PFSK-1 (cell line): ENCODE data around the gene EXOC6B.

Experiments used
- FOXP2 ChIP-seq: optimal IDR thresholded peaks from 2 replicates; pipeline ENCODE3; 2011; ENCODE audit warnings: borderline replicate concordance, control low read depth, inconsistent platforms; ENCODE audit not compliant: insufficient read depth; ENCODE audit errors: extremely low read length, extremely low read depth
- POLR2AphosphoS5 ChIP-seq: IDR thresholded peaks from 2 replicates; pipeline ENCODE4 v1.6.1; 2012; ENCODE audit warnings: low read depth, mild to moderate bottlenecking, control low read depth, low read length, moderate library complexity
- SIN3A ChIP-seq: IDR thresholded peaks from 2 replicates; pipeline ENCODE4 v1.6.1; 2012; ENCODE audit warnings: mild to moderate bottlenecking, low read length, moderate library complexity, borderline replicate concordance; ENCODE audit not compliant: insufficient read depth
- TAF1 ChIP-seq: IDR thresholded peaks from 2 replicates; pipeline ENCODE4 v1.6.1; 2012; ENCODE audit warnings: low read length, control low read depth, borderline replicate concordance; ENCODE audit not compliant: insufficient read depth
- TF ChIP-seq, protein P1 (sequence below), 2 experiments: IDR thresholded peaks; 2 replicates each; pipeline versions ENCODE4 v1.6.1 to v1.8.0; 2011 to 2012; ENCODE audit warnings: low read depth in 2 of 2, low read length in 2 of 2, control low read depth in 1 of 2, inconsistent platforms in 1 of 2, mild to moderate bottlenecking in 1 of 2, moderate library complexity in 1 of 2; ENCODE audit not compliant: insufficient read depth in 1 of 2

Gene EXOC6B

DNA sequence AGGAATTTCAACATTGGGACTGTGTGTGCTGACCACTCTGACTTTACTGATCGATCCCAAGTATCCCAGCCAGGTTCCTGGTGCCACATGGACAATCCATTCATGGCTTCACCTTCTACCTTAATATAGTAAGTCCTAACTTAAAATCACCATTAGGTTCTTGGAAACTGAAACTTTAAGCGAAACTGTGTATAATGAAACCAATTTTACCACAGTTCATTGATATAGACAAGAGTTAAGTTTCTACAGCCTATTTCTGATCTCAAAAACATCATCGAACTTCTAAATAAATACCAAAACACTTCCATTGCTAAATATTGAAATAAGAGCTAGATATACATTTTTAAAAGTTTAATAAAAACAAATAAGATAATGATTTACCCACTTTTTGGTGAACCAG, 4.4 kb upstream of the EXOC6B start:
- TF ChIP-seq, protein P1, sequence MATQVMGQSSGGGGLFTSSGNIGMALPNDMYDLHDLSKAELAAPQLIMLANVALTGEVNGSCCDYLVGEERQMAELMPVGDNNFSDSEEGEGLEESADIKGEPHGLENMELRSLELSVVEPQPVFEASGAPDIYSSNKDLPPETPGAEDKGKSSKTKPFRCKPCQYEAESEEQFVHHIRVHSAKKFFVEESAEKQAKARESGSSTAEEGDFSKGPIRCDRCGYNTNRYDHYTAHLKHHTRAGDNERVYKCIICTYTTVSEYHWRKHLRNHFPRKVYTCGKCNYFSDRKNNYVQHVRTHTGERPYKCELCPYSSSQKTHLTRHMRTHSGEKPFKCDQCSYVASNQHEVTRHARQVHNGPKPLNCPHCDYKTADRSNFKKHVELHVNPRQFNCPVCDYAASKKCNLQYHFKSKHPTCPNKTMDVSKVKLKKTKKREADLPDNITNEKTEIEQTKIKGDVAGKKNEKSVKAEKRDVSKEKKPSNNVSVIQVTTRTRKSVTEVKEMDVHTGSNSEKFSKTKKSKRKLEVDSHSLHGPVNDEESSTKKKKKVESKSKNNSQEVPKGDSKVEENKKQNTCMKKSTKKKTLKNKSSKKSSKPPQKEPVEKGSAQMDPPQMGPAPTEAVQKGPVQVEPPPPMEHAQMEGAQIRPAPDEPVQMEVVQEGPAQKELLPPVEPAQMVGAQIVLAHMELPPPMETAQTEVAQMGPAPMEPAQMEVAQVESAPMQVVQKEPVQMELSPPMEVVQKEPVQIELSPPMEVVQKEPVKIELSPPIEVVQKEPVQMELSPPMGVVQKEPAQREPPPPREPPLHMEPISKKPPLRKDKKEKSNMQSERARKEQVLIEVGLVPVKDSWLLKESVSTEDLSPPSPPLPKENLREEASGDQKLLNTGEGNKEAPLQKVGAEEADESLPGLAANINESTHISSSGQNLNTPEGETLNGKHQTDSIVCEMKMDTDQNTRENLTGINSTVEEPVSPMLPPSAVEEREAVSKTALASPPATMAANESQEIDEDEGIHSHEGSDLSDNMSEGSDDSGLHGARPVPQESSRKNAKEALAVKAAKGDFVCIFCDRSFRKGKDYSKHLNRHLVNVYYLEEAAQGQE (IDR thresholded peaks at IDR 0.05; ENCODE audit: insufficient read depth in 1 of 2, low read depth in 2 of 2, low read length in 2 of 2): no peak
- TF ChIP-seq POLR2AphosphoS5 (no peak), FOXP2 (no peak), SIN3A (no peak), TAF1 (no peak)

DNA sequence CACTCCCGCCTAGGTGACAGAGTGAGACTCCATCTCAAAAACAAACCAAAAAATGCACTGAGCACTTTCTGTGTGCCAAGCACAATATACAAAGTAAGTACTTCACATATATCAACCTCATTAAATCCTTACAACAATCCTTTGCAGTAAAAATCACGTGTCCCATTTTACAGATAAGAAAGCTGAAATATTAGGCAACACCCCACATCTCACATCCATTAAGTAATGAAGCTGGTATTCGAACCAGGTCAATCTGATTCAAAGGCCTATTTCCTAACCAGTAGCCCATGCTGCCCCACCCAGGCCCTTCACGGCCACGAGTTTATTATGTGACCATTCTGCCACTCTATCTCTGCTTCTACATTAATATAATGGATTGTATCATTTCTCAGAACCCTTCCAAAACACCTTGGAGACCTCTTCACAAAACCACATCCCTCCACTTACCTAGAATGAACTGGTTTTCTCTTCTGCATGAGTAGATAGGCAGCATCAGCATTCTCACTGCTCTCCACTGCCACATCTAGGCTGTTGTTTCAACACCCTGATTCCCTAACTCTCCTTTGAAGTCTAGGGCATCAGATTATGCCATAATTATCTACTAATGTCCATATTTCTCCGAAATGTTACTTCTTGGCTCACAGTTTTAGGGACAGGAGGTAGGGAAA, 3.1 kb upstream of the EXOC6B start:
- TF ChIP-seq TAF1: no peak
- TF ChIP-seq SIN3A: no peak
- TF ChIP-seq POLR2AphosphoS5: no peak
- TF ChIP-seq, protein P1 (IDR thresholded peaks at IDR 0.05; ENCODE audit: insufficient read depth in 1 of 2, low read depth in 2 of 2, low read length in 2 of 2): no peak

DNA sequence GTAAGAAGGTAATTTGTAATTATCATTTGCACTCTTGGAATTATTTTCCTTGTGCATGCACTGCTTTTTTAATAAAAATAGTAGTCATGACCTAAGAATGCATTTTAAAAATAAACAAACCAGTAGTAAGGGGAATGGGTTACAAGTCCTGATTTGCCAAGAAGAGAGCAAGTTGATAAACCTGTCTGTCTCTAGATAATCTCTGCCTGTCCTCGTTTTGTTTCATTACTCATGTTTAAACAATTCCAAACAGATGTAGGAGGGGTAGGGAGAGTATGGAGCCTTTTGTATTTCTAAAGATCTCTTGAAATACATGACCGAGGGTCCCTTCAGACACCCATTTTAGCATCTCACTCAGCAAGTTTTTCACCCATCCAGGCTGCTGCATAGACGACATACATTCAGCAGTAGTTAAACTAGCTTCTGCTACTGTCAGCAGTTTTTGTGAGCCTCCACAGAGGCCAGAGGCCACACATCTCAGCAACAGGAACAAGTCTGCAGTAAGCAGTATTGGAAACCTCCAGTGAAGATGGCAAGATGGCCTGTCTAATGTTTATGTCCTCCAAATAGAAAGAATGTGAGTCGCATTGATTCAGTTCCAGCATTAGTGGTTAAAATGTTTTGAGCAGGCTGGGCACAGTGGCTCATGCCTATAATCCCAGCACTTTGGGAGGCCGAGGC, 2.3 kb upstream of the EXOC6B start:
- TF ChIP-seq TAF1 (no peak), POLR2AphosphoS5 (no peak), SIN3A (no peak)
- TF ChIP-seq, protein P1 (IDR thresholded peaks at IDR 0.05; ENCODE audit: insufficient read depth in 1 of 2, low read depth in 2 of 2, low read length in 2 of 2): no peak

DNA sequence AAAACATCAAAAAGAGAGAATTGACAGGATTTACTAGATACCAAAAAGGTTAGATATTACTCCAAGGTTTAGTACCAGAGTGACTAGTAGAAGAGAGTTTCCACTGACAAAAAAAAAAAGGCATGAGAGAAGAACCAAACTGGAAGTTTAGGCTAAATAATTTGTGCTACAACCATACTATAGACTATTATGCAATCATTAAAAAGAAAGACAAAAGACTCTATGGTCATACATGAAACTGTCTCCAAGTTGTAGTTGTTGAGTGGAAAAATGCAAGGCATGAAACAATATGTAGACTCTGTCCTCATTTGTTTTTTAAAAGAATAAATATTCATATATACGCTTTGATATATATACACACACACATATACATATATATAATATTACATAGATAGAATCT, 1.7 kb upstream of the EXOC6B start:
- no peak for TF ChIP-seq FOXP2
- no peak for TF ChIP-seq POLR2AphosphoS5

- no peak for TF ChIP-seq POLR2AphosphoS5
- TF ChIP-seq FOXP2: no peak
- no peak for TF ChIP-seq TAF1
- TF ChIP-seq, protein P1 (IDR thresholded peaks at IDR 0.05; ENCODE audit: insufficient read depth in 1 of 2, low read depth in 2 of 2, low read length in 2 of 2): no peak
- no peak for TF ChIP-seq SIN3A
These were observed 284 bp upstream of the EXOC6B start for GRCh38 chr2:72826156-72826477.
